COLO668 (cell line): ENCODE results near the gene DLX1.
"Not testable (repeated sequence)": the region's sequence is repeated elsewhere in the genome, so short reads cannot be mapped to it uniquely, and the experiment has no call there.

Source experiments
- DNase-seq: peaks from one replicate; lab custom pipeline; 2025; ENCODE audit not compliant: unreplicated experiment; lab: John Stamatoyannopoulos, UW

The DLX1 gene

GRCh38 chr2:172085460-172086159, at the start of gene DLX1:
DLX1 (plus strand) TSS chr2:172085507; CDS start chr2:172085678, 171 bp downstream.
- peak; percentile 62 for DNase-seq

- DNase-seq, result no peak
These were observed 47.2 kb upstream of the DLX1 start for GRCh38 chr2:172038121-172038520.

GRCh38 chr2:172038604-172039003, 46.7 kb upstream of the DLX1 start:
- DNase-seq, result no peak

- DNase-seq, result no peak
These were observed 46.1 kb upstream of the DLX1 start for GRCh38 chr2:172039011-172039704.

GRCh38 chr2:172040311-172040710, 45.0 kb upstream of the DLX1 start:
- DNase-seq, result no peak

- no peak for DNase-seq
These were observed 39.1 kb upstream of the DLX1 start for GRCh38 chr2:172046080-172046678.

- no peak for DNase-seq
These were observed 38.3 kb upstream of the DLX1 start for GRCh38 chr2:172046866-172047565.

GRCh38 chr2:172047566-172048507, 37.5 kb upstream of the DLX1 start:
- no peak for DNase-seq

- no peak for DNase-seq
These were observed 36.5 kb upstream of the DLX1 start for GRCh38 chr2:172048508-172049503.

- no peak for DNase-seq
These were observed 35.7 kb upstream of the DLX1 start for GRCh38 chr2:172049567-172050120.

- no peak for DNase-seq
These were observed 34.7 kb upstream of the DLX1 start for GRCh38 chr2:172050479-172051125.

GRCh38 chr2:172052000-172052983, 33.0 kb upstream of the DLX1 start:
- no peak for DNase-seq

- no peak for DNase-seq
These were observed 31.8 kb upstream of the DLX1 start for GRCh38 chr2:172053486-172053885.

- DNase-seq, result no peak
These were observed 29.0 kb upstream of the DLX1 start for GRCh38 chr2:172056293-172056692.

- no peak for DNase-seq
These were observed 26.6 kb upstream of the DLX1 start for GRCh38 chr2:172058660-172059059.

GRCh38 chr2:172060118-172060517, 25.2 kb upstream of the DLX1 start:
- DNase-seq, result not testable (repeated sequence)

GRCh38 chr2:172062402-172063004, 22.8 kb upstream of the DLX1 start:
- no peak for DNase-seq
